Suprapubic skin (tissue), 3 donors: Measurements from ENCODE around the gene MARCO.

ENCODE experiments used
- CTCF ChIP-seq, 2 donors: fragments of 200-600 bp in 1 of 2; fragments of 450-650 bp in 1 of 2; sonication (generic) in 1 of 2; IDR thresholded peaks; one replicate each; pipeline ENCODE4 v1.5.1; 2016 to 2019; ENCODE audit warnings: antibody characterized with exemption in 2 of 2, mild to moderate bottlenecking in 1 of 2, moderate library complexity in 1 of 2
- EP300 ChIP-seq: sonication (generic); formaldehyde crosslinking; IDR thresholded peaks from one replicate; pipeline ENCODE4 v1.6.1; 2017; ENCODE audit warnings: antibody characterized with exemption

- TF ChIP-seq CTCF (IDR thresholded peaks at IDR 0.05) (no peak), EP300 (no peak)
These were observed 31.6 kb downstream of the MARCO start for GRCh38 chr2:118973542-118973951.
